G401.6 (cell line): ENCODE data around the gene KCNT1.
"Not testable (repeated sequence)": the region's sequence is repeated elsewhere in the genome, so short reads cannot be mapped to it uniquely, and the experiment has no call there.

Source experiments
- FAIRE-seq: peaks from 2 replicates; lab custom pipeline; 2012; peaks lifted over from hg19 to GRCh38; lab: Jason Lieb, UNC

KCNT1 gene

DNA sequence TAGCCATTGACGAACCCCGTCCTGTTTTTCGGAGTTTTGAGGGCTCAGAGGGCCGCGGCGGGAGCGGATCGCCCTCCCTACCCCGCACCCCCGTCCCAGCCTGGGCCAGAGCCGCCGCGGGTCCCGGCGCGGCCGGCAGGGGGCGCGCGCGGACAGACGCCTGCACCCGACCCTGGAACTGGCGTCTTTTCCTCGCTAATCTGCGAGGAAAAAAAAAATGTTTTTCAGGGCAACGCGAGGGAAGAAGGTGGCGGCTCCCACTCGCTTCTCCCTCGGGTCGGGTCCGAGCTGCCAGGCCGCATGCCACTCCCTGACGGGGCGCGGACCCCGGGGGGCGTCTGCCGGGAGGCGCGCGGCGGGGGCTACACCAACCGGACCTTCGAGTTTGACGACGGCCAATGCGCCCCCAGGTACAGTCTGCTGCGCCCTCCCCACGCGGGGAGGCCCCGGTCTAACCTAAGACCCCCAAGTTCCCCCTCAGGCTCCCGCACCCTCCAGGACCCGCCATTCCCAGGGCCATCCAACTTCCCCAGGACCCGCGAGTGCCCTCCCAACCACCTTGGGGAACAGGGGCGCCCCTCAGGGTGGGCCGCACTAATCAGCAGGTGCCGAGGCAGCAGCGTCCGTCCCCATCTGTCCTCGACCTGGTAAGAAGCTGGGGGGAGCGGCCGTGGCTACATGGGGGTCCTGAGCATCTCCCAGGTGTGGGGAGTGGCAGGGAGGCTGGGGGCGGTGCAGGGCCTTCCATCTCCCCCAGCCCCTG is at the start of gene KCNT1:
TSS of gene KCNT1 (plus strand) at position 227 of the 763 bp plus-strand sequence. CDS start at position 301, 74 bp downstream.
- no peak for FAIRE-seq

- FAIRE-seq: no peak
These were observed 46.7 kb upstream of the KCNT1 start for GRCh38 chr9:135655317-135655716.

DNA sequence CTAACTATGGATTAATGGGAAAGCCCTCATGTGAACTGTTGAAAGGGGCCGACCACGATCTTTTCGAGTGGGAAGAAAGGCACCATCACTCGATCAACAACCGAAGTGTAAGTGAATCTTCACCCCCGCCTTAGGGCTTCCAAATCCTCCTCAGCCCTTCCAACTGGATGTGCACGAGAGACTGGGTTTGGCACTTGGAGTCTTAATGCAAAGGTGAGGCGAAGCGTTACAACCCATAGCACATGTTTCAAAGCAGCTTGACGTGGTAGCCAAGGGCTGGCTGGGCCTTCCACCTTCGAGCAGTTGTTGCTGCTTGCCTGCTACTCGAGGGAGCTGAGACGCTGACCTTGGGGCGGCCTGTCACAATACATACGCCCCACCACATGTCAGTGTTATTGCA is 44.6 kb upstream of the KCNT1 start:
- no peak for FAIRE-seq

DNA sequence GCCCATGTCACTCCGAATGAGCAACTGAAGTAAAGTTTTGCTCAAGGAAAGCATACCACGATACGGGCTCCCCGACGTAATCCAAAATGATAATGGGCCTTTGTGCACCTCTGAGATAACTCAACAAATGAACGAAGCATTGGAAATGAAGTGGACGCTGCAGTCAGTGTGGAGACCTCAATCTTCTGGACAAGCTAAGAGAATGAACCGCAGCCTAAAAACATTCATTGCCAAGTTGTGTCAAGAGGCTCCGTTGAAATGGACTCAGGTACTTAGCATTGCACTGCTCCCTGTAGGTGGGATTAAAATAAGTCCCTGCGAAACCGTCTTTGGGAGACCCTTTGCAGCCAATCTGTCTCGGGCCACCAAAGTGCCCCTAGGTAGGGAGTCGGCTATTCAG is 42.7 kb upstream of the KCNT1 start:
- no peak for FAIRE-seq

DNA sequence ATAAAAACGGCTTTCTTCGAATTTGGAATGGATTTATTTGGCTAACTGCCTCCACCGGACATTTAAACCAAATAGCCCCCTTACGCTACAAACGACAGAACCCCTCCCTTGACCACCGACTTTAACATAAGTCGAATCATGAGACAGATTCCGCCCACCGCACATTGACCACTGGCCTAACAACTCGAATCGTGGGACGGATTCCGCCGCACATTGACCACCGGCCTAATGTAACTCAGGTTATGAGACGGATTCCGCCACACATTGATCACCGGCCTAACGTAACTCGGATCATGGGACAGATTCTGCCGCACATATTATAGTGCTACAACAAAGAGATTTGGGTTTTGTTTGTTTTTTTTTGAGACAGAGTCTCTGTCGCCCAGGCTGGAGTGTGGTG is 41.6 kb upstream of the KCNT1 start:
- no peak for FAIRE-seq

DNA sequence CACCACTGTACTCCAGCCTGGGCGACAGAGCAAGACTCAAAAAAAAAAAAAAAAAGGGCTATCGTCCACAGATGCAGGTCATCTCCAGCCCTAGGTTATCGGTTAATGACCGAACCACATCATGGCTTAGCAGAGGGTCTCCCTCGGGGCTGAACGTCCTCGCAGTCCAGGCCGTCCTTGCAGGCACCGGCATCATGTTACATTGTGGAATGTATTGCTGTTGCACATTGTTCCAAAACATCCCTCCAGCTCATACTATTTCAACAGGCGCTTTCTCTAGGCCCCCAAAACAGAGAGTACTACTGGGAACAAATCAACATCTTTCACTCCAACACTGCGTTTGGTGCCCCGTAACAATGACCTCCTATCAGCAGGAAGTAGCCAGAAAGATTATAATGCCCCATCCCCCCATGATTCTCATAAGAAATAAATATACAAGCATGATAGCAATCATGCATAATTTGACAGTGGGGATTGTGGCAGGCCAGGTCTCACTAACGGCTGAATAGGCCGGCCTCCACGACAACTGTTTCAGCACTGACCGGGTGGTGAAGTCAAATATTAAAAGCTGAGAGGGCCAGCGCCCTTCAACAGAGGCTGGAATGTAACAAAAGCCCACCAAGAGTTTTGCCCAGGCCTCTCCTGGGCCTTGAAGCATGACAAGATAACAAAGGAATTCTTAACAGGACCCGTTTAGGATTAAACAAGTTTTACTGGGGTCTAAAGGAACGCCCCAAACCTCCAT is 40.0 kb upstream of the KCNT1 start:
- no peak for FAIRE-seq

- FAIRE-seq: no peak
These were observed 39.1 kb upstream of the KCNT1 start, which contains the start of gene LCN9 for GRCh38 chr9:135662758-135663450. LCN9 (plus strand) TSS chr9:135663309; CDS start chr9:135663322, 13 bp downstream.

DNA sequence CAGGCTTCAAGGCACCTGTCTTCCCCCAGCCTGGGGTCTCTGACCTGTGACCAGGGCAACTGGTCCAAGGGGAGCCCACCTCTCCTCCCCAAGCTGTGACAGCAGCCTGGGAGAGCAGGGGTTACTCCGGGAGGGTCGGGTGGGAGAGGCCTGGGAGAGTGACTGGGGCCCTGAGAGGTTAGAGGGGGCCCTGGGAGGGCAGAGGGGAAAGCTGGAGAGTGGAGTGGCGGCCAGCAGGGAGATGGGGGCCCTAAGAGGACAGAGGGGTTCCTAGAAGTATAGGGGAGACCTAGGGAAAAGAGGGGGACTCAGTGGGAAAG is 38.6 kb upstream of the KCNT1 start:
- no peak for FAIRE-seq

GRCh38 chr9:135663857-135664256 is 38.1 kb upstream of the KCNT1 start:
- no peak for FAIRE-seq

DNA sequence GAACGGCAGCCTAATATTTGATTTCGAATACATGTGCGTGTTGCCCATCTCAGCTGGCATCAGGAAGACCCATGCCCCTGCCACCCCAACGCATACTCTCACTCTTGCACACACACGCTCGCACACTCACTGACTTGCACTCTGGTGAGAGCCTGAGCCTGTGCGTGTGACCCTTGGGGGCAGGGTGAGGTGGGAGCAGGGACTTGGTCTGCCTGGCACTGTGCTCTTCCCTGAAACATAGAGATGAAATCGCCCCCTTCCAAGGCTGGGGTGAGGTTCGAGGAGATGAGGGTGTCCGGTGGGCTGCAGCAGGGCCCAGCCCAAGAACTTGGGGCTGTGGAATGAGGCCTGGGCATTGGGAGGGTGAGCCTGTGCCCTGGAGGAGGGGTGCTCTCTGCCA is 37.7 kb upstream of the KCNT1 start:
- FAIRE-seq: no peak

GRCh38 chr9:135664801-135665794 is 36.9 kb upstream of the KCNT1 start:
- FAIRE-seq: no peak

- no peak for FAIRE-seq
These were observed 36.2 kb upstream of the KCNT1 start for GRCh38 chr9:135665795-135666189.

DNA sequence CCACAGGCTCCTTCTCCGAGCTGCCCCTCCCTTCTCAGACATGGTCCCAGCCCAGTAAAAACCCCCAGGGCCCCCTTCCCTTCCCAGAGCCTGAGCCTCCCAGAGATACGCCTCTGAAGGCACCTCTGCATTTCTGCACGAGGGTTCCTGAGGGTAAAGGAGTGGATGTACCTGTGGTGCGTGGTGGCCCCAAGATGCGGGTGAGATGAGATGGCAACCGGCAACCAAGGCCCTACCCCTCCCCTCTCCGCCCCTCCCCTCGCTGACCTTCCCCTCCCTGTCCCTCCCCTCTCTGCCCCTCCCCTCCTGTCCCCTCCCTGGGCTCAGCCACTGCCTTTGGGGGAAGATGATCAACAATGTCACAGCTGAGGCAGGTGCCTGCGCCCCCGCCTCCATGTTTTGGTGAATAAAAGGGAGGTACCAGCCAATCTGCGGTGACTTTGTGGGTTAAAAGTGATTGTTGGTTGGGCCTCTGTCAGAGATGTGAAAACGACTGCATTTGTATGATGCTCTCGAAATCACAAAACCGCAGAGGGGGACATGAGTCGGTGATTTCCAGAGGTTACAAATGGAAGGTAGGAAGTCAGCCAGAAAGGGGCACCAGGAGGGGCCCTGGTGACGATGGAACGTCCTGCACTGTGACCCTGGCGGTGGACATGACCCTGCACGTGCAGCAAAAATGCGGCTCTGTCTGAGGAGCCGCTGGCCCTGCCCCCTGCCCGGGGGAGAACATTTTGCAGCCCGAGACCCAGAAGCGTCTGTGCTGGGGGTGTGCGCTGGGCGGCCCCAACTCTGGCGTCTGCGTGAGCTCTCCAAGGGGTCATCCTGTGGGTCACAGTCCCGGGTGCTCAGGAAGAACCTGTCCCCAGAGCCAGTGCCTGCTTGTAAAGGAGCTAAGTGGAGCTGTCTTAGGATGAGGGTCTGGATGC is 35.2 kb upstream of the KCNT1 start:
- no peak for FAIRE-seq

- no peak for FAIRE-seq
These were observed 34.5 kb upstream of the KCNT1 start for GRCh38 chr9:135667463-135668001.

GRCh38 chr9:135669018-135669417 is 33.0 kb upstream of the KCNT1 start:
- FAIRE-seq: not testable (repeated sequence)

DNA sequence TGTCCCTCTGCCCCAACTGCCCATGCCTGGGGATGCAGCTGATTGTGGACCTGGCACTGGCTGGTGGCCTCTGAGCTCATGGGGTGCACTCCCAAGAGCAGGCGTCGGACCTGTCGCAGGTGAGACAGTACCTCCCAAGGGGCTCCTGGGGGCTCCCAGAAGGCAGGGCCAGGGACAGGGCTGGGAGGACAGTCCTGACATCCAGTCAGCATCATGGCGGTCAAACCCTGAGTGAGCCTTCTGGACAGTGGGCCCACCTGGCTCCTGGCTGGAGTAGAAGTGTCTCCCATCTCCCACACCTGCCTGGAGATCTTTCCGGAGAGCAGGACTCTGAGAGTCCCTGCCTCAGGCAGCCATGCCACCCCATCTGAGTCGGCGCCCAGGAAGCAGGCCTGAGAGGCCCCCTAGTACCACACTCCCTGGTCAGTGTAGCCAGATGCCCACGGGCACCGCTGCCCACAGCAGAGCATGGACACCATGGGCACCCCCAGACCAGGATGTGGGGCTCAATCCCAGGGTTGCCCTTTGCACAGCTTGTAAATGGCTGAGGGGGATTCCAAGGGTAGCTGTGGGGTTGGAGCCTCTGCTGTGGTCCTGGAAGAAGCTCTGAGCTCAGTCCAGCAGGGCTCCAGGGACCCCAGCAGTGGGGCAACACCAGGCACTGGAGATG is 32.2 kb upstream of the KCNT1 start:
- no peak for FAIRE-seq

DNA sequence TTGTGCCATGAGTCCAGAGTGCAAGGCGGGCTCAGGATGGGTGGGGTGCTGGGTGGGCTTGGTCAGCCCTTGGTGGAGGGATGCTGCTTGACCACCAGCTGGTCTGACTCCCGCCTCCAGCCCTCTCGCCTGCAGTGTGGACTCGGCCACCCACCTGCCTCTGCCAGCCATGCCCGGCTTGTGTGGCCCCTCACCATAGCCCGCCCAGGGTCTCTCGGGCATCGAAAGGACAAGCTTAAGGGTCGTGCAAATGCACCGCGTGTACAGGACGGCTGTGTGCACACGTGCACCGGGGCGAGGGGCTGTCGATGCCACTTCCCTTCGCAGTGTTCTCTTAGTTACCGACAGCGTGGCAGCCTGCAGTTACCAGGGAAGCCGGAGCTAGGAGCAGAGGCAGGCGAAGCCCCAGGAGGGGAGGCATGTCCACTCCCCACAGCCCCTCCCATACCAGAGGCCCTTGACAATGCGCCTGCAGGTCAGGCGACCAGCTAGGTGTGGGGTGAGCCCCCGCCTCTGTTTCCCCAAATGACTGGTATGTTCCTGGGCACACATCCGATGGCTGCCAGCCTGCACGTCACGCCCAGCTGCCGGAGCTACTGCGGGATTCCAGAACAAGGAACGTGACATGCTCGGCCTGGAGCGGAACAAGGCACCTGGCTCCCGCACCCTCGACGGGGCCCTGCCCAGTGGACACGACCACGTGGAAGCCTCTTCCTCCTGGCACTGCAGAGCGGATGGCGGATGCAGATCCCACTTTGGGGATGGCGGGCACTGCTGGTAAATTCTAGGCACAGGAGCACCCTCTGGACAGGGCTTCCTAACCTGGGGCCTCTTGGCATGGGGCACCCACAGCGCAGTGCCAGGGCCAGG is 31.0 kb upstream of the KCNT1 start:
- no peak for FAIRE-seq

DNA sequence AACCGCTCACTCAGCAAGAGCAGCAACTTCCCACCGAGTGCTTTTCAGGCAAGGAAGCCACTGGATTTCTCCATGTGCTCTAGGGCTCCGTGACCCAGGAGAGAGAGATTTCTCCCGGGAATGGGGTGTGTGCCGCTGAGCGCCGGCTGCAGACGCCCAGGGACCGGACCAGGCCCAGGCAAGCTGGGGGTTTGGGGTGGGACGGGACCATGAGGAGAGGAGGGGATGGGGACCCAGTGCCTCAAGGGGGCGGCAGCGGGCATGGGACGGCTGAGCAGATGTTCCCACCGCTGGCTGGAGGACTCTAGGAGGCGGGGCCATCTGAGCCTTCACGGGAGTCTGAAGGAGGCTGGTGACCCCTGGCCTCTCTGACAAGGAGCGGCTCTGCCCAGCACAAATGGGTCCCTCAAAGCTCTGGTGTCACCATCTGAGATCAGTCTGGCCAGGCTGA is 30.4 kb upstream of the KCNT1 start:
- no peak for FAIRE-seq

DNA sequence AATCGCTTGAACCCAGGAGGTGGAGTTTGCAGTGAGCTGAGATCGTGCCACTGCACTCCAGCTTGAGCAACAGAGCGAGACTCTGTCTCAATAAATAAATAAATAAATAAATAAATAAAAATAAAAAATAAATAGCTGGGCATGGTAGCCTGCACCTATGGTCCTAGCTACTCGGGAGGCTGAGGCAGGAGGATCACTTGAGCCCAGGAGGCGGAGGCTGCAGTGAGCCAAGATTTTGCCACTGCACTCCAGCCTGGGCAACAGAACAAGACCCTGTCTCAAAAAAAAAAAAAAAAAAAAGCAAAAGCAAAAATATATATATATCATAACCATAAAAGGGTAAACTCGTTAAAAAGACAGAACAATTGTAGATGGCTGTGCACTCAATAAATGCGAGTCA is 29.2 kb upstream of the KCNT1 start:
- FAIRE-seq: not testable (repeated sequence)
